Measurements from ENCODE around the gene SLC9A9. TPM values are rescaled to one million over a fixed set of nuclear protein-coding genes. Genes with fewer than 3 reads are reported as not detected.
A peak's percentile ranks its signal among the peaks of the same experiment; 100 is the strongest.

Gene SLC9A9
- total and polyA plus RNA-seq, 2 of the 8 experiments (the other 6 are each of a cell fraction or from before 2014, with no cell fraction given): 0.48 to 1.1 TPM

DNA sequence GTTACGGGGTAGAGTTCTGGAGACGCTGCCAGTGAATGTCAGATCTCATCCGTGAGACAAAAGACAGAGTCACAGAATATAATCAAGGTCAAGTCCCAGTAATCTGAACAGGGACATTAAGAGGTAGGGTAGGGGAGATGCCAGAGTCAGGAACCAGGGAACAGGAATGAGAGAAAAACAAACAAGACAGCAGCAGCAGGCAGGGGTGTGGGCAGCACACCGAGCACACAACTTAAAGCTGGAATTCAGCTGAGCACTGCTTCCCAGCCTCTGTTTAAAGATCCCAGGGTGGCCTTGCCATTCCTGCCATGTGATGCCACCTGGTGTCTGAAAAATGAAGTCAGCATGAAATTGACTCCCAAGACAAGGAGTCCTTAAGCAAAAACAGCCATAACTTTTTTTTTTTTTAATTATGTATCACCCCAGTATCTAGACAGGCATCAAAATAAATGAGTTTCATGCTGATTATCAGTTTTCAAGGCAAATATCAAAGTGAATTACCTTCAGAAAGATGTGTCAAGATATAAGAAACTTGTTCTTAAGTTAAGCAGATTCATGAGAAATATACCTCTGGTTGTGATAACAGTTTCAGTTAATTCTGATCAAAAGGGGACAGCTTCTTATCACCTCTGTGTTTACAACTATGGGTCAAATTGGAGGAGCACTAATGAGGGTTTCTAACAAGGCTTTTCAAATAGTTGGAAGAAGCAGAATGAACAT is 203.7 kb downstream of the SLC9A9 start:
- H3K9me3 ChIP-seq (ENCODE audit: insufficient read depth in 2 of 2, low read depth in 1 of 2, low read length in 1 of 2): no peaks in the 10 kb centered on the region
- DNase-seq (ENCODE audit: low read depth in 1 of 2, low spot score in 2 of 2): peak; percentile 43 to 48
- no peaks in the 10 kb centered on the region for H4K20me1 ChIP-seq (replicated peaks in 1 of 2; ENCODE audit: control insufficient read depth in 1 of 2, insufficient read depth in 2 of 2, low read length in 2 of 2)
- H2BK12ac ChIP-seq (ENCODE audit: low read depth, low read length): peak overlapping the region; percentile 41; the same call in 1 of the 2 replicates
- no peak overlapping the region for H4K5ac ChIP-seq (ENCODE audit: insufficient read length, low read depth, low read length)
- POLR2A ChIA-PET (ENCODE audit: partially characterized antibody): no interaction called here
- no peak overlapping the region for H3K27ac ChIP-seq (ENCODE audit: low read depth, low read length)
- H2BK120ac ChIP-seq (replicated peaks; ENCODE audit: low read depth, low read length): no peak overlapping the region
- H3K4ac ChIP-seq (replicated peaks; ENCODE audit: insufficient read length, low read depth, low read length): no peak overlapping the region
- FAIRE-seq: peak; percentile 84
- no peaks in the 10 kb centered on the region for H3K36me3 ChIP-seq (ENCODE audit: control insufficient read depth in 2 of 4, insufficient read depth in 4 of 4, low read length in 3 of 4)
- CTCF ChIA-PET (ENCODE audit: partially characterized antibody): interaction anchor here (0.6 to 6.5 kb wide), 32 partner anchors 9 to 524 kb away, joined by 3 to 63 read pairs (median 4); no protein-coding TSS in a partner anchor
- no peak overlapping the region for H2AK5ac ChIP-seq (ENCODE audit: low read depth, low read length)
- H3K9ac ChIP-seq (replicated peaks in 1 of 4; ENCODE audit: extremely low read depth in 1 of 4, low read depth in 3 of 4, low read length in 3 of 4): no peak overlapping the region
- H3K23ac ChIP-seq (ENCODE audit: insufficient read length): no peak overlapping the region
- no peak overlapping the region for H3K18ac ChIP-seq (ENCODE audit: extremely low read depth, low read length)
- H3K56ac ChIP-seq (replicated peaks; ENCODE audit: insufficient read length, low read depth, low read length): no peak overlapping the region
- H2BK20ac ChIP-seq (ENCODE audit: low read length): no peak overlapping the region
- 84% methylated on average over 4 of the region's 4 CpGs; no CpG with 5 or more reads in 1 of the 2 experiments for WGBS, 2 experiments (ENCODE audit: extremely low coverage in 1 of 2, insufficient coverage in 1 of 2, insufficient read length in 1 of 2, insufficient replicate concordance in 2 of 2, low coverage in 1 of 2, low lambda C conversion rate in 2 of 2, missing lambda C conversion rate in 1 of 2)
- no peaks in the 10 kb centered on the region; a peak in 1 of 7 replicates for H3K4me1 ChIP-seq (replicated peaks in 1 of 4; ENCODE audit: control insufficient read depth in 3 of 4, insufficient read depth in 4 of 4, low read length in 3 of 4)
- no peak overlapping the region for H3K4me3 ChIP-seq (ENCODE audit: extremely low read depth in 1 of 4, insufficient read depth in 2 of 4, low read depth in 3 of 4, low read length in 4 of 4)
- H3K23me2 ChIP-seq (ENCODE audit: low read depth, low read length): no peaks in the 10 kb centered on the region
- no peaks in the 10 kb centered on the region for H3K79me1 ChIP-seq (ENCODE audit: low read depth, low read length)
- no peaks in the 10 kb centered on the region for H3K27me3 ChIP-seq (replicated peaks in 1 of 4; ENCODE audit: control insufficient read depth in 3 of 4, extremely low read depth in 1 of 4, insufficient read depth in 3 of 4, low read length in 3 of 4)
- no peaks in the 10 kb centered on the region for H3K79me2 ChIP-seq (ENCODE audit: control insufficient read depth in 1 of 2, insufficient read depth in 2 of 2, low read length in 2 of 2)
- no peak overlapping the region; the same call in 1 of the 2 replicates for H2BK15ac ChIP-seq (ENCODE audit: low read length)
- no peak overlapping the region for H3K14ac ChIP-seq (ENCODE audit: insufficient read length)
- H2BK5ac ChIP-seq (ENCODE audit: low read depth, low read length): no peak overlapping the region
- H2AFZ ChIP-seq (ENCODE audit: low read length): peak overlapping the region; percentile 100
- no peak overlapping the region for H3K4me2 ChIP-seq (ENCODE audit: insufficient read depth in 1 of 2, low read depth in 2 of 2, low read length in 2 of 2)
- H4K8ac ChIP-seq (ENCODE audit: extremely low read depth, insufficient read depth, low read length): no peak overlapping the region
- H4K91ac ChIP-seq (replicated peaks; ENCODE audit: insufficient read length, low read length): peak overlapping the region; percentile 25
- no peak for TF ChIP-seq TAF1 (IDR thresholded peaks at IDR 0.05; ENCODE audit: low read depth, low read length)
- TF ChIP-seq NANOG (IDR thresholded peaks at IDR 0.05; ENCODE audit: insufficient read depth, low read depth, low read length, poor library complexity, severe bottlenecking): no peak
- TF ChIP-seq CHD2 (IDR thresholded peaks at IDR 0.05; ENCODE audit: low read length): no peak
- no peak for TF ChIP-seq JUN (IDR thresholded peaks at IDR 0.05; ENCODE audit: low read depth, low read length)
- TF ChIP-seq, protein P1, sequence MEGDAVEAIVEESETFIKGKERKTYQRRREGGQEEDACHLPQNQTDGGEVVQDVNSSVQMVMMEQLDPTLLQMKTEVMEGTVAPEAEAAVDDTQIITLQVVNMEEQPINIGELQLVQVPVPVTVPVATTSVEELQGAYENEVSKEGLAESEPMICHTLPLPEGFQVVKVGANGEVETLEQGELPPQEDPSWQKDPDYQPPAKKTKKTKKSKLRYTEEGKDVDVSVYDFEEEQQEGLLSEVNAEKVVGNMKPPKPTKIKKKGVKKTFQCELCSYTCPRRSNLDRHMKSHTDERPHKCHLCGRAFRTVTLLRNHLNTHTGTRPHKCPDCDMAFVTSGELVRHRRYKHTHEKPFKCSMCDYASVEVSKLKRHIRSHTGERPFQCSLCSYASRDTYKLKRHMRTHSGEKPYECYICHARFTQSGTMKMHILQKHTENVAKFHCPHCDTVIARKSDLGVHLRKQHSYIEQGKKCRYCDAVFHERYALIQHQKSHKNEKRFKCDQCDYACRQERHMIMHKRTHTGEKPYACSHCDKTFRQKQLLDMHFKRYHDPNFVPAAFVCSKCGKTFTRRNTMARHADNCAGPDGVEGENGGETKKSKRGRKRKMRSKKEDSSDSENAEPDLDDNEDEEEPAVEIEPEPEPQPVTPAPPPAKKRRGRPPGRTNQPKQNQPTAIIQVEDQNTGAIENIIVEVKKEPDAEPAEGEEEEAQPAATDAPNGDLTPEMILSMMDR (IDR thresholded peaks at IDR 0.05; ENCODE audit: control extremely low read depth in 1 of 3, insufficient read depth in 1 of 3, low read depth in 1 of 3, low read length in 3 of 3): peak; percentile 39 to 75 (median 69)
- no peak for TF ChIP-seq TAF7 (optimal IDR thresholded peaks at IDR 0.05; ENCODE audit: borderline replicate concordance, low read depth, low read length)
- no peak for TF ChIP-seq SIX5 (IDR thresholded peaks at IDR 0.05; ENCODE audit: low read depth, low read length)
- peak; percentile 88 to 91 for TF ChIP-seq RAD21 (IDR thresholded peaks at IDR 0.05 in 1 of 2, conservative IDR thresholded peaks at IDR 0.05 in 1 of 2; ENCODE audit: low read depth in 2 of 2, low read length in 2 of 2)
